Activated B cell treated with CpG ODN at 0.5 μM for 24 hours (primary cell): Measurements from ENCODE around the gene NKX1-1. TPM values are rescaled to one million over a fixed set of nuclear protein-coding genes. Genes with fewer than 3 reads are reported as not detected.

Experiments
- ATAC-seq: fragments of 200-7000 bp; cut with Tn5 transposase; one replicate; pipeline ENCODE4 v1.10.0; 2021; ENCODE audit warnings: low read depth, mild to moderate bottlenecking, moderate library complexity
- CTCF ChIA-PET: fragments of 350-600 bp; sonication (Branson Sonifier 250); formaldehyde crosslinking; loops from one replicate; lab custom pipeline; 2021; ENCODE audit warnings: antibody characterized with exemption; lab: Charles Lee
- POLR2A ChIA-PET: fragments of 350-600 bp; sonication (Branson Sonifier 250); formaldehyde crosslinking; loops from one replicate; lab custom pipeline; 2021; ENCODE audit warnings: antibody characterized with exemption; lab: Charles Lee
- DNase-seq: peaks from one replicate; pipeline ENCODE4 v3.0.0; 2022
- H3K27ac Mint-ChIP-seq: one replicate; pipeline ENCODE4 v1.8.0; 2020; ENCODE audit warnings: mixed read lengths
- H3K27me3 Mint-ChIP-seq: one replicate; pipeline ENCODE4 v1.8.0; 2021; ENCODE audit warnings: mixed read lengths
- H3K36me3 Mint-ChIP-seq: one replicate; pipeline ENCODE4 v1.8.0; 2021; ENCODE audit warnings: low read depth, mixed read lengths
- H3K4me1 Mint-ChIP-seq: one replicate; pipeline ENCODE4 v1.8.0; 2021; ENCODE audit warnings: mixed read lengths
- H3K4me3 Mint-ChIP-seq: one replicate; pipeline ENCODE4 v1.8.0; 2020; ENCODE audit warnings: mild to moderate bottlenecking, mixed read lengths
- H3K9me3 Mint-ChIP-seq: one replicate; pipeline ENCODE4 v1.8.0; 2020; ENCODE audit warnings: mixed read lengths
- CTCF ChIP-seq: fragments of 200-600 bp; IDR thresholded peaks from one replicate; pipeline ENCODE4 v1.8.0; 2022; ENCODE audit warnings: antibody characterized with exemption, mild to moderate bottlenecking
- intact Hi-C: fragments of 100-400 bp; cut with micrococcal nuclease; formaldehyde crosslinking; loops from one replicate; pipeline ENCODE4 v1.15.1; 2024
- total RNA-seq: library from RNA; stranded (reverse); gene quantifications from 2 replicates; pipeline ENCODE4 v1.2.3, GENCODE V29; 2022

Gene NKX1-1
- total RNA-seq, 1 donor from 2014 or later = not detected

GRCh38 chr4:1405636-1406393 is 427 bp downstream of the NKX1-1 start:
- H3K36me3 Mint-ChIP-seq = no peaks in the 10 kb centered on the region
- H3K4me3 Mint-ChIP-seq = no peak overlapping the region
- ATAC-seq (no peak), DNase-seq (no peak)
- TF ChIP-seq CTCF = no peak
- ChIA-PET POLR2A (no interaction called here), CTCF (no interaction called here)
- intact Hi-C loops = no loop called here
- peaks cover 6% of the 10 kb centered on the region for H3K4me1 Mint-ChIP-seq
- no peak overlapping the region for H3K27ac Mint-ChIP-seq
- no peaks in the 10 kb centered on the region for H3K9me3 Mint-ChIP-seq
- peaks cover 37% of the 10 kb centered on the region for H3K27me3 Mint-ChIP-seq

DNA sequence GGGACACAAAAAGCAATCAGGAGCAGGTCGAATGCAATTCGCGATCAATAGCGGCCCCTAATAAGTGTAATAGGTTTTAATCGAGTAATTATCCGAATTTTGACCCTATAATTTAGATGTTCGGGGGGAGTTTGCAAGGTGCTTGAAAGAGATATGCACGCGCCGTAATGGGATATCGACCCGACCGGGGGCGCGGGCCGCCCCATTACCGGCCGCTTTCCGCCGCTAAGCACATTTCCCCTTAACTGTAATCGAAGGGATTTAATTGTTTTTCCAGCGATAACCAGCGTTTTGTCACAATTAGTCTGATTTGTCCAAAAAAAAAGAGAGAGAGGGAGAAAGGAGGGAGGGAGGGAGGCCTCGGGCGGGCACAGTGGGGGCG is 997 bp downstream of the NKX1-1 start:
- Mint-ChIP-seq H3K36me3 (no peaks in the 10 kb centered on the region), H3K27ac (no peak overlapping the region), H3K27me3 (peaks cover 38% of the 10 kb centered on the region), H3K9me3 (no peaks in the 10 kb centered on the region), H3K4me3 (no peak overlapping the region), H3K4me1 (peaks cover 6% of the 10 kb centered on the region)
- DNase-seq = no peak
- no peak for ATAC-seq
- no peak for TF ChIP-seq CTCF
- POLR2A ChIA-PET = no interaction called here
- CTCF ChIA-PET = no interaction called here
- intact Hi-C loops = no loop called here

GRCh38 chr4:1404573-1405253 is 1.5 kb downstream of the NKX1-1 start:
- ChIA-PET POLR2A (no interaction called here), CTCF (no interaction called here)
- ATAC-seq (no peak), DNase-seq (no peak)
- H3K9me3 Mint-ChIP-seq = no peaks in the 10 kb centered on the region
- H3K36me3 Mint-ChIP-seq = no peaks in the 10 kb centered on the region
- H3K4me3 Mint-ChIP-seq = no peak overlapping the region
- peaks cover 6% of the 10 kb centered on the region for H3K4me1 Mint-ChIP-seq
- H3K27ac Mint-ChIP-seq = no peak overlapping the region
- TF ChIP-seq CTCF = no peak
- peaks cover 41% of the 10 kb centered on the region for H3K27me3 Mint-ChIP-seq
- intact Hi-C loops = no loop called here

DNA sequence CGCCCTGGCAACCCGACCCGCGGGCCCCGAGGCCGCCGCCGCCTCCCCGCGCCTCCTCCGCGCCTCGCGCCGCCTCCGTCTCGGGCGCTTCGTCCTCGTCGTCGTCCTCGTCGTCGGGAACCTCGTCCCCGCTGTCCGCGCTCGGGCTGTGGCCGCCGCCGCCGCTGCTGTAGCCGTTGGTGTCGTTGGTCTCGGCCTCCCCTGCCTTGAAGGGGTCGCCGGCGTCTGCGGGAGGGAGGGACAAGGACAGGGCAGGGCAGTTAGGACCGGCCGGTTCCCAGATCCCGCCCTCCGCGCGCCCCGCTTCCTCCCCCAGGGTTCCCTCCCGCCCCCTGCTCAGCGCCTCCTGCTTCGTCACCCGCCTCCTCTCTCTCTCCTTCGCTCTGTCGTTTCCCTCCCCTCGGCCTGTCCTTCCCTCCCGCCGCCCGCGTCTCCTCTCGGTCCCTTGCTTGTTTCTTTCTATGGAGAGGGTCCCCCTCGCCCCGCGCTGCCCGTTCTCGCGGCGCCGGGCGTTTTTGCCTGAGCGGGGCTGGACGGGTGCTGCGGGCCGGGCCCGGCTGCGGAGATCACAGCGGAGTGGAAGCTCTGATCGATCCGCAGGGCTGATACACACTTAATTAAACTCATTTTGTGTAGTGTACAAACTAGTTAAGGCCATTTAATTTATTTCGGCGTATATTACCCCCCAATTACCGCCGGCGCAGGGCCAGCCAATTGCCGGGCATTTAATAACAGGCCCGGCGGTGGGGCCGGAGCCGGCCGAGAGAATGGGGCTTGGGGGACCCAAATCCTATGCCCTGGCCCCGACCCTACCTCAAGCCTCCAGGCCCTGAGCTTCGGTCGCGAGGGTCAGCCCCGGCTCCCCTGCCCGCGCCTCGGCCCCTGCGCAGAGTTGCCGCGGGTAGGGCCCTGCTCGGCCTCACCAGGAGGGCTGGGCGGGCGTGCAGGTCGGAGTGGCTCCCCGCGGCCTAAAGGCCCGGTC is 2.4 kb downstream of the NKX1-1 start:
- ATAC-seq (no peak), DNase-seq (no peak)
- no peak for TF ChIP-seq CTCF
- intact Hi-C loops = no loop called here
- no peaks in the 10 kb centered on the region for H3K36me3 Mint-ChIP-seq
- ChIA-PET CTCF (no interaction called here), POLR2A (no interaction called here)
- peaks cover 6% of the 10 kb centered on the region for H3K4me1 Mint-ChIP-seq
- peaks cover 35% of the 10 kb centered on the region for H3K27me3 Mint-ChIP-seq
- no peak overlapping the region for H3K27ac Mint-ChIP-seq
- H3K9me3 Mint-ChIP-seq = no peaks in the 10 kb centered on the region
- H3K4me3 Mint-ChIP-seq = peak overlapping the region; percentile 11

GRCh38 chr4:1403177-1403583 is 3.1 kb downstream of the NKX1-1 start:
- Mint-ChIP-seq H3K27me3 (peaks cover 28% of the 10 kb centered on the region), H3K9me3 (no peaks in the 10 kb centered on the region), H3K27ac (no peak overlapping the region), H3K36me3 (no peaks in the 10 kb centered on the region), H3K4me3 (no peak overlapping the region), H3K4me1 (peaks cover 6% of the 10 kb centered on the region)
- POLR2A ChIA-PET = no interaction called here
- intact Hi-C loops = no loop called here
- TF ChIP-seq CTCF = no peak
- DNase-seq (no peak), ATAC-seq (no peak)
- CTCF ChIA-PET = no interaction called here
